ENCODE measurements around the gene ASRGL1. TPM values are rescaled to one million over a fixed set of nuclear protein-coding genes. Genes with fewer than 3 reads are reported as not detected.

ASRGL1 gene
- total RNA-seq, 1 donor: 1.3 TPM

DNA sequence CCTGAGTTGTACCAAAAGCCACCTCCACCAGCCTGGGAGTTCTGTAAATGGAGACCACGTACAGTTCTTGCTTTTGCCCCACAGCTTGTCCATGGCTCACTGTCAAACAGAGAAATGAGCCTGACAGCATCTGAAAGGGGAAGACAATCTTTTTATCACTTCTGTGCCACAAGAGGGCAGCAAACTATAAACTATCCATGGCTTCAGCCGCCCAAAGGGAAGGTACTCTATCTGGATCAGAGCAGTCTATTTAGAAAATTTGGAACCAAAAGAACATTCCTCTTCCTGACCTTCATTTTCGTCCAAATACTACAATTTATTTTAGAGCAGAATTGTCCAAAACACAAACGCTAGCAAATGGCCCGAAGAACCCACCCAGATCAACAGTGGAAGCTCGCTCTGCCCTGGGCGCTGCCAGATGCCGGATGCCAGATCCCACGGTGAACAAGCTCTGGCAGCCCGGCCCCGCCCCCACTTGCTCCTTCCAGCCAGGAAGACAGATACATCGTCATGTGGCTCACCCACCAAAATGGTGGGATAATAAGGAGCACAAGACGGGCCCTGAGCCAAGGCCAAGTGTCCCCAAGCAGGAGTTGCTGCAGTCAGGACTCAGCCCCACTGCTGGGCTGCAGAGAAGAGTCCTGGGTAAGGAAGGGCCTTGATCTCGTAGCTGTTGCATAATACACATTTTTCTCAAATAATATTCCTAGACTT is 57.7 kb downstream of the ASRGL1 start:
- peak; percentile 89 for DNase-seq (ENCODE audit: low read depth)
- peak overlapping the region; percentile 42 for H3K4me3 ChIP-seq (ENCODE audit: low read depth, low read length)
- TF ChIP-seq, protein P1, sequence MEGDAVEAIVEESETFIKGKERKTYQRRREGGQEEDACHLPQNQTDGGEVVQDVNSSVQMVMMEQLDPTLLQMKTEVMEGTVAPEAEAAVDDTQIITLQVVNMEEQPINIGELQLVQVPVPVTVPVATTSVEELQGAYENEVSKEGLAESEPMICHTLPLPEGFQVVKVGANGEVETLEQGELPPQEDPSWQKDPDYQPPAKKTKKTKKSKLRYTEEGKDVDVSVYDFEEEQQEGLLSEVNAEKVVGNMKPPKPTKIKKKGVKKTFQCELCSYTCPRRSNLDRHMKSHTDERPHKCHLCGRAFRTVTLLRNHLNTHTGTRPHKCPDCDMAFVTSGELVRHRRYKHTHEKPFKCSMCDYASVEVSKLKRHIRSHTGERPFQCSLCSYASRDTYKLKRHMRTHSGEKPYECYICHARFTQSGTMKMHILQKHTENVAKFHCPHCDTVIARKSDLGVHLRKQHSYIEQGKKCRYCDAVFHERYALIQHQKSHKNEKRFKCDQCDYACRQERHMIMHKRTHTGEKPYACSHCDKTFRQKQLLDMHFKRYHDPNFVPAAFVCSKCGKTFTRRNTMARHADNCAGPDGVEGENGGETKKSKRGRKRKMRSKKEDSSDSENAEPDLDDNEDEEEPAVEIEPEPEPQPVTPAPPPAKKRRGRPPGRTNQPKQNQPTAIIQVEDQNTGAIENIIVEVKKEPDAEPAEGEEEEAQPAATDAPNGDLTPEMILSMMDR (IDR thresholded peaks at IDR 0.05; ENCODE audit: insufficient read depth, low read depth, low read length): peak; percentile 66

DNA sequence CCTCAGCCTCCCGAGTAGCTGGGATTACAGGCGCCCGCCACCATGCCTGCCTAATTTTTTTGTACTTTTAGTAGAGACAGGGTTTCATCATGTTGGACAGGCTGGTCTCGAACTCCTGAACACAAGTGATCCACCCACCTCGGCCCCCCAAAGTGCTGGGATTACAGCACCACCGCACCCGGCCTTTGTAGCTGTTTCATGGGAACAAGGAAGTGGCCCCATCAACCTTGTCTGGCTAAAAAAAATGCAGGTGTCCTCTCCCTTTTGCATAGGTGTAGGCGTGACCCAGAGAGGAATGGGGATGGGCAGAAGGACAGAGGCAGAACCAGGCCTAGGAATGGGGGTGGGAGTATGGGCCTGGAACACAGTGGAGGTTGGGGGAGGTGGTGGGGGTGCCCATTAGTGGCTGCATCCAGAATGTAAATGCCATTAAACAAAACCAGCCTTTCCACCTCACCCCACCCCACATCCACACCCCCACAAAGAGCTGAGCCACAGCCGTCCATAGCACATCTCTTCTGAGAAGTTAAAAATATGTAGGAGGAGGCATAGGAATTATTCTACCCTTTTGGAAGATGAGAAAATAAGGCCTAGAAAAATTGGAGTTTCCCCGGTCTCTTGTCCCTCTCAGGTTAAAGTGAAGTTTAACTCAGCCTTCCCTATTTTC is 58.8 kb downstream of the ASRGL1 start:
- no peak for DNase-seq (ENCODE audit: low read depth)
- TF ChIP-seq, protein P1 (IDR thresholded peaks at IDR 0.05; ENCODE audit: insufficient read depth, low read depth, low read length): no peak
- H3K4me3 ChIP-seq (ENCODE audit: low read depth, low read length): no peak overlapping the region

DNA sequence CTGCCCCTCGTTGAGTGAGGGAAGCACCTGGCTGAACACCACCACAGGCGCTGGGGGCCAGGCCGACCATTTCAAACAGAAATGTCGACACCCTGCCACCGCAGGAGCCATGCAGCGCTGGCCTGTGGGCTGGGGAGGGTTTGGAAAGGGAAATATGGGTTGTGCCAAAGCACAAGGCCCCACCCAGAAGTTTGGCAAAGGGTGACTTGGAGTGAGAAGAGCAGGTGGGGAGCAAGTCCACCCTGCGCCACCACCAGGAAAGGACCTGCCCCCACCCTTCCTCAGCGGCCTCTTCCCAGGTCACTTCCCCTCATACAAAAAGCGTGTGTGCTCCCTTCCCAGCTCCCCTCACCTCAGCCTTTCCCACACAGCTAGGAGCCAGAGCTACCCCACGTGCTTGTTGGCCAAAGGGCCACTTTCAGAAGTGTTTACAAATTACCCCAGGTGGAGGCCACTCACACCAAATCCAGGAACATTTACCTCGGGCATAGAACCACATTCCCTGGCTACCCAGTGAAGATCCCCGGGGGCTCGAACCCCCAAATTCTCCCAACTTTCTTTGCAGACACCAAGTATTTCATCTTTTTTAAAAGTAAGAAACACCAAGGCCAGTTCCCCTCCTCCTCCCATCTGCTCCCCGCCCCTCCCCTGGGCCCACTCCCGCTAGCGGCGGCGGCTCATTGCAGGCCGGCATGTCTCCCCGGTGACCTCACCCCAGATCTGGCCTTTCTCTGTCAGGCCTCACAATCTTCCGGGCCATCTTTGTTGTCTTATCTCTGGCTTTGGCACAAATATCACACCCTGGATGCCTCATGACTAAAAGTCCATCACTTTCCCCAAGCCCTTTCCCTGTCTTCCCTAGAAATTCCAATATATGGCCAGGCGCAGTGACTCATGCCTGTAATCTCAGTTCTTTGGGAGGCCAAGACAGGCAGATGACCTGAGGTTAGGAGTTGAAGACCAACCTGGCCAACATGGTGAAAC is 61.1 kb downstream of the ASRGL1 start:
- peak; percentile 94 for DNase-seq (ENCODE audit: low read depth)
- TF ChIP-seq, protein P1 (IDR thresholded peaks at IDR 0.05; ENCODE audit: insufficient read depth, low read depth, low read length): no peak
- H3K4me3 ChIP-seq (ENCODE audit: low read depth, low read length): no peak overlapping the region

DNA sequence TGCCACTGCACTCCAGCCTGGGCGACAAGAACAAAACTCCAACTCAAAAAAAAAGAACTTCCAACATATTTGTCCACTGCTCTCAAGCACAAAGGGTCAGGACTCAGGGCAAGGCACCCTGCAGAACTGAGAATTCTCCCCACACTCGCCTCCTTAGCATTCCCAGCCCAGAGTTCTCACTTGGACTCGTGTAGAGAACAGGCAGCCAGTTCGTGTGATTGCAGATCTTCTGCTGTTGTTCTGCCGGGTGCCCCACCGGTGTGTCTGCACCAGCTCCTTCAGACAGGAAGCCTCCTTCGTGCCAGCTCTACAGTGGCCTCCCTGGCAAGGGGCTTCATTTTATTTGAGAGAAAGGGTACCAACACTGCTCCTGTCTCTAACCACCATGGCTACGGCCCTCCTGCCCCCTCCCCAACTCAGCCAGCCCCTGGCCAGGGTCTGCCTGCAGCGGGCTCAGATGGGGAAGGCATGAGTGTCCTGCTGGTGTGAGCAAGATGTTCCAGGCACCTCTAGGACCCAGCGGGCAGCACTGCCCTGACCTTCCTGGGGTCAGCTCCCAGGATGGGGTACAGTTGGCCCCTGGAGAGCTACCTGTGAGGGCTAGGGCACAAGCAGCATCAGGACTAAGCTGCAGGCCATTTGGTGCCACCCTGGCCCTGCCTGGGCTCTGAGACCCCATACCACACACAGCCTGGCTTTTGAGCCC is 62.1 kb downstream of the ASRGL1 start:
- H3K4me3 ChIP-seq (ENCODE audit: low read depth, low read length): no peak overlapping the region
- TF ChIP-seq, protein P1 (IDR thresholded peaks at IDR 0.05; ENCODE audit: insufficient read depth, low read depth, low read length): no peak
- DNase-seq (ENCODE audit: low read depth): peak; percentile 62

DNA sequence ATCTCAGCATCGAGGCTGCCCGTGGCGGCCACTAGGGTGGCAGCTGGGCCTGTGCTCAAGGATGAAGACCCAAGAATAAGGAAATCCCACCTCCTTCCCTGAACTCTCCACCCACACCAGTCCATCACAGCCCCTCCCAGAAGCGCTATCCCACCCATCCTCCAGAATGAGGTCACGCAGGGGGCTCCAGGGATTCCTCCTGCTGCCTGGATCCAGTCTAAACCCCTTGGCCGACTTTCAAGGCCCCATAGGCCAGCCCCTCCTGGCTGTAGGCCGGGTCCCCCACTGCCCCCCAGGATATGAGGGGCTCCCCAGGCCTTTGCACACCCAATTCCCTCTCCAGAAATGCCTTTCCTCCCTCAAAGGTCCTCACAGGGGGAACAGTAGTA is 62.6 kb downstream of the ASRGL1 start:
- H3K4me3 ChIP-seq (ENCODE audit: low read depth, low read length): no peak overlapping the region
- DNase-seq (ENCODE audit: low read depth): no peak
- TF ChIP-seq, protein P1 (IDR thresholded peaks at IDR 0.05; ENCODE audit: insufficient read depth, low read depth, low read length): no peak

DNA sequence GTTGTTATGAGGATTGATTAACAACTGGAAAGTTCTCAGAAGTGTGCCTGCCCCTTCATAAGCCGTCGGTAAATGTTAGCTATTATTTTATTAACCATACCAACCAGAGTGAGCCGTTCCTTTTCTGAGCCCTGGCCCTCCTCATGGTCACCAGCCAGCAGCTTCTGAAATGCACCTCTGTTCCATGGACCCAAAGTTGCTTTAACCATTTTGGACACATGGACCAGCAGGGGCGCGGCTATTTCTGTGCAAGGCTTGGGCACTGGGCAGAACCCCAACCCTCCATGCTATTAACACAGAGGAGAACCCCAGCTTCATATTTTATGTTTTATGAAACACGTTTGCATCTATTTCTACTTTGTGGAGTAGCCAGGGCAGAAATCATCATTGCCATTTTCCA is 63.0 kb downstream of the ASRGL1 start:
- no peak overlapping the region for H3K4me3 ChIP-seq (ENCODE audit: low read depth, low read length)
- no peak for DNase-seq (ENCODE audit: low read depth)
- TF ChIP-seq, protein P1 (IDR thresholded peaks at IDR 0.05; ENCODE audit: insufficient read depth, low read depth, low read length): no peak
